Fibroblast of skin of abdomen (primary cell): ENCODE results near the gene ST6GALNAC5.

Source experiments
- DNase-seq: peaks from one replicate; pipeline ENCODE4 v3.0.0-alpha.2; 2013

The ST6GALNAC5 gene

DNA sequence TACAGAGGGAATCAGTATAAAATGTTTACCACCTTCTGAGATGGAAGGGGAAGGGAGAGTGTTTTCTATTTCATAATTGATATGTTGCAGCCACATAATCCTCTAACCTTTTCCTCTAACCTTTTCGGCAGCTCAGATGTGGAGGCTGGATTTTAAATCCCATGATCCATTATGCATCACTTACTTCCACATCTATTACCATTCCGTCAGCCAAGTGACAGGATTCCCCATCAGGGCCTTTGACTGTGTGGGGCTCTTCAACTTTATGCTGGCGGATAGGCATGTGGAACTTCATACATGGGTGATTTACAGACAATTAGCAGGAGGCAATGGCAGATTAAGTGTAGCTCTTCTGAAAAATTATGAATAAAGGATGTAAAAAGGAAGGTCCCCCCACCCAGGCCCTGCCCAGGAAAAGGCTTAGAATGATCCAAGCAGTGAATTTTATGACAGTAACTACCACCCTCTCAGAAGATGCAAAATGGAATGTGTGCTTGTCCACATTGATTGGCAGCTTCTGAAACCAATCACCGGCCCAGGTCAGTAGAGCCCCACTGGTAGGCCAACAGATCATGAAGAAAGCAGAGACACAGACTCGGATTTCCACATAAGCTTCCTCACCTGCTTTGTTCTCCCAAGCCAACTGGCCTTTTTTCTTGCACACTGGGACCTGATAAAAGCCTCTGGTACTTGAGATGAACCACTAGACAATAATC is 147.0 kb downstream of the ST6GALNAC5 start:
- DNase-seq, result peak; percentile 32

DNA sequence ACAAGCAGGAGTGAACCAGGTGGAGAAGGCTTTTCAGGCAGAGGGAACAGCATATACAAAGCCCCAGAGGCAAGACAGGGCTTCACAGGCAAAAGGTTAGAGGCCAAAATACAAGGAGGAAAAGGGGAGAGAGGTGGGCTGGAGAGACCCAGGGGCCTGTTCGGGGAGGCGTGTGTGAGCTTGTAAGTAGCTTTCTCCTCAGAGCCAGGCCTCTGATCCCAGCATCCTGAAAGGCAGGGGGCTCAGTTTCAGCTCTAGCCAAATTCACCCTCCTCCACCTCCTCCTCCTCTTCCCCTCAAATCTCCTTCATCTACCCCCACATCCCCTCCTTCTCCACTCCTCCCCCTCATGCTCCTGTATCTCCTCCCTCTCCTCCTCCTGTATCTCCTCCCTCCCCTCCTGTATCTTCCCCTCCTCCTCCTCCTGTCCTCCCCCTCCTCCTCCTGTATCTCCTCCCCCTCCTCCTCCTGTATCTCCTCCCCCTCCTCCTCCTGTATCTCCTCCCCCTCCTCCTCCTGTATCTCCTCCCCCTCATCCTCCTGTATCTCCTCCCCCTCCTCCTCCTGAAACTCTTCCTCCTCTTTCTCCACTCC is 148.6 kb downstream of the ST6GALNAC5 start:
- no peak for DNase-seq

DNA sequence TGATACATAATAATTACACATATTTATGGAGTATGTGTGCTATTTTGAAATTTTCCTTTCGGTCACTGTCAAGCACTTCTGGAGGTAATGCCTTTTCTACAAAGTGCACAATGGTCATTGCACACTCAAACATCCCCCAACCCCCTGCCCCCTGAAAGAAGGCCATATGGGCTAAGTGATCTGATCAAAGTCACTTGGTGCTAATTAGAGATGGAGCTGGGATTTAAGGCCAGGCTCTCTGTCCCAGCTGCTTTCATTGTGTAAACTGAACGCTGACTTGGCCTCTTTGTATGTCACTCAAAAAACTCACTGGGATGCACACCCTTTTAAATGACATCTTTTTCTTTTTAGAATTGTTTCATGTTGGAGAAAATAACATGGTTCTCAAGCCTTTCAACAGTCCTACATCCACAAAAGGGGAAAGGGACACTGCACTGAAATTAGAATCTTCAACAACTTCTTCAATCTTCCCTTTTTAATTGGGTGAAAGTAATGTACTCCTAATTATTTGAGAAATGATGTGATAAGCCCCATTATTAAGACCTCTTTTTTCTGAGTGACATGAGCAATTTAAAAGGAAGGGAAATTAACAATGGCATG is 149.2 kb downstream of the ST6GALNAC5 start:
- no peak for DNase-seq

DNA sequence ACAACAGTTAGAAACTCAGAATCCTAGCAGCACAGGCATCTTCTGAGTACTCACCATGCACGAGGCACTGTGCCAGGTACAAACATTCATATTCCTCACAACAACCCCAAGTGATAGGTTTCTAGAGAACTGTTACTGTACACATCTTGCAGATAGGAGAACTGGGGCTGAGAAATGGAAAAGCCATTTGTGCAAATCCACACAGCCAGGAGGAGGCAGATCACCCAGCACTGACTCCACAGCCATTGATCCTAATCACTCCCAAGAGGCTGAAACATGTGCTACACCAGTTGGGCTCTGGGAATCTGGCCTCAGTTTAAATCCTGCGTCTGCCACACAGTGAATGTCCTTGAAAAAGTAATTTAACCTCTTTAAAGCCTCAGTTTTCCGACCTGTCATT is 151.0 kb downstream of the ST6GALNAC5 start:
- DNase-seq, result no peak

DNA sequence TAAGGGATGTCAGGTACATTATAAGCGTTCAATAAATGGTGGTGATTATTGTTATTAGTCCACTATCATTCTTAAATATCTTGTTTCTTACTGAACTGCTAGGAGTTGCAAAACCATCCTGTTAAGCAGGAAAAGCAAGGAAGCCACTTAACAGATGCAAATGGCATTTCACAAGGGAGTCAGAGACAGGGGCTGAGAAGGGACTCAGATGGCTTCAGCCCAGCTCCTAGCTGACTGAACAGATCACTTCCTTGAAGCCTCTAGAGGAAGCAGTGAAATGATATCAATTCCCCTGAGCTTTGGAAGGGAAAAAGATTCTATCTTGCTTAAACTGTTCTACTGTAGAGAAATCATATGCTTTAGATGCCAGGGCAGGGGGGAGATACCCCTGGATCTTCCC is 151.5 kb downstream of the ST6GALNAC5 start:
- DNase-seq, result no peak

DNA sequence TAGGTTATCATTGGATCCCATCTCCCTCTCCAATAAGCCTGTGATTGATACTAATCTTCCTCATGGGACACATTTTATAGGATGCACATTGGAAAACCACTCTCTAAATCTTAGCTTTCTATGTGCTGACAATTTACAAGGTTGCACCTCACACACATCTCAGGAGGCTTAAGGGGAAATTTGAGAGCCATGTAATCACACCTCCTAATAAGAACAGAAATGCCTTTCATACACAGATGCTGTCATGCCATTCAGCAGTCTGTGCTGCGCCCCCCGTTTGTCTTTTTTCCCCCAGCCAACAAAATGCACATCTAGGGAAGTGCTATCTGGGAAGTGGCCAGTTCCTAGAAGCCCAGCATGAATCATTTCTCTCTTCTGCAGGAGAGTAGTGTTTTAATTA is 154.5 kb downstream of the ST6GALNAC5 start:
- no peak for DNase-seq

DNA sequence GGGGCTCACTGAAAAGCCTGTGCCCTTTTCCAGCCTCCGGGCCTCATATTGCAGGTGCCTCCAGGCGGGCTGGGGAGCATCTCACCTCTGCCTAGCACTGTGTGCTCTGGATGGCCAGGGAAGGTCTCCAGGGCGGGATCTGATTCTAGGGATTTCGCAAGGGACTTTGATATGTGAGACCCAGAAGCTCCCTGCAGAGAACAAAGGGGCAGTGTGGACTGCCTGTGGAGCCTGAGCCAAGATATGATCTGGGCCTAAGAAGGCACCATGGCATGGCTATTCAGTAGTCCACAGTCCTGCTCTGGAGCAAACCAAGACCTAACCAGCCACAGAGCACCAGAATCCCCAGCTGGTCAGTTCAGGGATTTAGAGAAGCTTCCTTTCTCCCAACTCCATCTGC is 157.2 kb downstream of the ST6GALNAC5 start:
- no peak for DNase-seq

DNA sequence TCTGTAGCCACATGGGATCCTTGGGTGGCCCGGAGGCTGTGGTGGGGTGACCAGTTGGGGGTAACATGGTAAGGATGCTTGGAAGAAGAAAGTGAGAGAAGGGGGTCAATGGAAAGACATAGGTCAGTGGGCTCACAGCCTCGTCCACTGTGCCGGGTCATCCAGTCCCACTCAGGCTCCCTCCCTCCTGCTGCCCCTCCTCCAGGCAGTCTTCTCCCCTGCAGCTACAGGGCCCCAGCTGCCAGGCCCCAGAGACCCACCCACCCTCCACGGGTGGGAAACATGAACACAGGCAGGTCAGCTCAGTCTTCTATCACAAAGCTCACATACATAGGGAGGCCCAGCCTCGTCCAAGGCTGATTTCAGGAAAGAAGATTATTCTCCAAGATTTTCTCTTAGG is 158.3 kb downstream of the ST6GALNAC5 start:
- no peak for DNase-seq

DNA sequence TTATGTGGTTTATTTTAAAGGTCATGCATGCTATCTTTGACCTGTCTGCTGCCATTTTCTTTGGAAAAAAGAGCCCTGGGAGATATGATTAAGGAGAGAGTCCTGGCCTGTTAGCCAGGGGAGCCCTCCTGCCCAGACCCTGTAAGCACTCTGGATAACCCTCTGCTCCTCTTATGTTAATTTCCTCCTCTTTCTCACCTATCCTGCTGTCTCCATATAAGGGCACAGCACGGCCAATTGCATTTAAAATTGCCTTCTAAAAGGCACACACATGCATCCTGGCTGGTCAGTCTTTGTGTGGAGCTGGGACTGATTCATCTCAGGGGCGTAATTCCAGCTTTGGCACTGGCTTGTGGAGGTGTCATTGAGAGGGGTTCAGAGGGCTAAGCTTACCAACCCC is 158.9 kb downstream of the ST6GALNAC5 start:
- no peak for DNase-seq

DNA sequence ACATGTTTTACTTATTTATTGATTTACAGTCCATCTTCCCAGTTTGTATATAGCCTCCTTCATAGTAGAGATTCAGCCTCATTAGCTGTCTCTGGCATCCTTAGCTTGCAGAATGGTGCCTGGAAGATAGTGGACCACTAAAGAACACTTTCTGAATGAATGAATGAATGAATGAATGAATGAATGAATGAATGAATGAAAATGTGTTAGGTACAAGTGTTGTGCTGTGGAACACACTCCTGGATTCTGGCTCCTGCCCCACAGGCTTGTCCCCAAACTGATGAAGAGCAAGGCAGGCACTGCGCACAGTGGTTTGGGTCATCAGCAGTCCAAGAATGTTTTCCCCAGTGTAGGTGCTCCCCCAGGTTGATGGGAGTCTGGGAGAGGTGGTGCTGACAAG is 159.4 kb downstream of the ST6GALNAC5 start:
- DNase-seq, result no peak

DNA sequence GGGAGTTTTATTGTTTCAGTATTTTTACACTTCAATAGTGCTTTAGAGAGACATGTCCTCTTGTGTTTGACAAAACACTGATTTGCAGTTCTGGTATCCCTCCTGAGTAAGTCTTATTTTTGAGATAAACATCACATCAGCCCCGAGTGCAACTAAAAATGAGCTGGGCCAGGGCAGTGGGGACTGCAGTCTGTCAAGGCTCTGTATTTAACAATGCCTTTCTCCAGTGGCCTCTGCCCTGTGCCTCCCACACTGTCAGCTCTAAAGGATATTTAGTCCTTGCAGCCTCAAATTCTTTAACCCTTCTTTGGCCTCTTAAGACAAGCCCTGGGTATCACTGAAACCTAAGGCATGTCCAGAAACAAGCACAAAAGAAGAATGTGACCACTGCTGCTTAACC is 160.6 kb downstream of the ST6GALNAC5 start:
- no peak for DNase-seq

DNA sequence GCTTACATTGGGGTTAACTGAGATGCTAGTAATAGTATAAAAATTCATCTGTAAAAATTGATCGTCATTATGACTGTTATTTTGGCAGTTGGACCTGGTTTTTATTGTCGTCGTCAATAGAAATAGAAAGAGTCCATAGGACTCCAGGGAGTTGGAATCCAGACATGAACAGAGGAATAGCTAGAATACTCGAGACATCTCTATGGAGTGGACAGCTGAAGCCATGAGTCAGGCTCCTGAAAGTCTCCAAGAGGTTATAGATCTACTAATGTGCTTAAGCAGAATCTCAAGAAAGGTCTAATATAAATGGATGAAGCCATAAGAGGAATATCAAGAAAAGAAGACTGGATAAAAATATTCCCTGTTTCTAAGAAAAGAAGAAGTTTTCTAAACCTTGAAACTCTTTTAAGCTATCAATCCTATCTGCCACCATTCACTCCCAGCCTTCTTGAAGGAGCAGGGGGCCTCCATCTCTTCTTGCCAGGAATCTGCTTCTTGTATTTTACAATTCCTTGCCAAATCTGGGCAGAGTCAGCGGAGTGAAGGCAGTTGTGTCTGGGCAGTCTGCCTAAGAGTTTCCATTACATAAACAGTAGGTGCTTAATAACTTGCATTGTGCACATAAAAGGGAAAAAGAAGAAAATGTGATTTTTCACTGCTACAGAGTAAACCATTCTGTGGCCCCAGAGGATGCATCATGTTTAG is 163.3 kb downstream of the ST6GALNAC5 start:
- no peak for DNase-seq

DNA sequence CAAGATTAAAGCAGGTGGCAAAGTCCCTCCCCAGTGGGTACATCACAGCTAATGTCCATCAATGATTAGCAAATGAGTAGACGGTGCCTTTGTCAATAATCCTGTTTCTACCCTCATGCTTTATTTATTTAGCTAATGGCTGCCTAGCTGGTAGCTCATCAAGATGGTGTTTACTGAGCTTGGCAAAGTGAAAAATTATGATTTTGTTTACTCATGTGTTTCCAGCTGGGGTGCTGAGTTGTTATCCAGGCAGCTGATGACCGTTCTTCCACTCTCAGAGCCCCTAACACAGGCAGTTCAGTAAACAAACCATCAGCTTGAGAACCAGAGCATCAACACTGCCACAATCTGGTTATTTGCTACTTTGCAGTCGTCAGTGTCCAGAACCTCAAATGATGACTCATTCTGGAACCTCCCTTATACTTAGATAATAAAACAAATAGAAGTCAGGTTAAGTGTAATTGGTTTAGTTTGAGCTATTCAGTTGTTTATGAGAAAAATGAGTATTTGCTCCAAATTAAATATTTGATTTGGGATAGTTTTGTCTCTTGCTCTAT is 163.9 kb downstream of the ST6GALNAC5 start:
- DNase-seq, result peak; percentile 36

DNA sequence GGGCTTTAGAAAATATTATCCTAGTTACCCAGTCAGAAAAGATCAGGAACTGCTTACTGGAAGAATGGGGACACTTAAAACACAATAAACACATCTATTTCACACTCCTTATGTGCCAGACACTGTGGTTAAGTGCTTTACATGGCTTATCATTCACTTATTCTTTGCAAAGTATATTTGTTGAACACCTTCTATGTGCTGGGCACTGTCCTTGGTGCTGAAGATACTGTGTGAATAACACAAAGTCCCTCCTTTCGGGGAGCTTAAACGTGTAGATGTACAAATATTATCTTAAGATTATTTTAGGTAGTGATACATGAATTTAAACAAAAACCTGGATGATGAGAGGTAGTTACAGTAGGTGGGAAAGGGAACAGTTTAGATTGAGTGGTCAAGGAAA is 169.3 kb downstream of the ST6GALNAC5 start:
- DNase-seq, result peak; percentile 57

DNA sequence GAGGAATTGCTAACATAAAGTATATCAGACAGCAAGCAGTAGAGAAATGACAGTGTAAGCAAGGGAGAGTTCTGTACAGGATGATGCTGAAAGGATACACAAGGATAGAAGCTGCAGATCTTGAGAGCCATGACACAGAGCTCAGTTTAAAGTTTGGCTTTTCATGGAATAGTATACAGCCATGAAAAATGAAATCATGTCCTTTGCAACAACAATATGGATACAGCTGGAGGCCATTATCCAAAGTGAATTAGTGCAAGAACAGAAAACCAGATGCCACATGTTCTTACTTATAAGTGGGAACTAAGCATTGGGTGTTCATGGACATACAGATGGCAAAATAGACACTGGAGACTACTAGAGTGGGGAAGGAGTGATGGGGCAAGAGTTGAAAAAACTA is 169.8 kb downstream of the ST6GALNAC5 start:
- DNase-seq, result no peak

DNA sequence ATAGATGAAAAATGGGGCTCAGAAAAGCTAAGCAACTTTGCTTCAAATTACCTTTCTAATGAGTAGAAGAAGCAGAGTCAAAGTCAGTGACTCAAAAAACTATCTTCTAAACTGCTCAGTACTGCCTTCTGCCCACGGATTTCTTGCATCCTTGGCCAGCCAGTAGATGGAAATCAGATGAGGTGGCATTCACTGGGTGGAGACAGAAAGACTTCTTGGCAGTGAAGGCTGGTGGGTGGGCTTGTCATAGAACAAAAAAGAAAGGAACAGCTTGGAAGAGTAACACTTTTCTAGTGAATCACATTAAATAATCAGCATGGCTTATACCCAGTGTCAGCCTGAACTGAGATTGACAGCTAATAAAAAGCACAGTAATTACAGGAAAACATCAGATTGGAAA is 170.7 kb downstream of the ST6GALNAC5 start:
- no peak for DNase-seq

DNA sequence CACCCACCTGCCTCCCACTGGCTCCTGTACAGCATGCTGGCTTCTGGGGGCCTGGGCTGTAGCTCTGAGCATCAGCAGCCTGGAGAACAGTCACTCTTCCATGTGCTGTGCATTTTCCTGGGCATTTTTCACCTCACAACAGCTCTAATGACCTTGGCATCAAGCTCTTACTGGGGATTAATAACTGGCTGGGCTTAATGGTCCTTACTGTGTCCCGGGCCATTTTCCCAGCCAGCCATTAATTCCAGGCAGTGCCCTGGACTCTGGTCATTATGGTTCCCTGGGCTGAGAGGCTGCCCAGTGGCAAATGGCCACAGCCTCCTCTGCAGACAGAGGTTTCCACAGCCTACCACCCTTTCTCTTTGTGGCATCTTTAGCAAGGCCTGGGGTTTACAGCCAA is 171.8 kb downstream of the ST6GALNAC5 start:
- no peak for DNase-seq

DNA sequence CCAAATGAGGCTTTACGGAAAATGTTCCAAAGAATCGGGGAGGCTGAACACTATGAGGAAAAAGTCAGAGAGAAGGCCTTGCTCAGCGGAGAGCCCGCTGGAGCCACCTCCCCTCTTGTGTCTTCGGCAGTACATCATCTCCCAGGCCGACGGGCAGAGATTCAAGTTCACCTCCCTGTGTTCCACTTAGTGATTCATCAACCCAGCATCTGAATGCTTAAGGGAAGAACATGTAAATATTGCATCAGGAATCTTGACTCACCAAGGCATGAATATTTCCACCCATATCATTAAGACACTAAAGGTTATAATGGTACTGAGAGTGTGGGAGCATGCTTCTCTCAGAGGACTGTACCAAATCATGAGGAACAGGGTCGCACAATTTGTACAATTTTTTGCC is 172.5 kb downstream of the ST6GALNAC5 start:
- peak; percentile 99 for DNase-seq

DNA sequence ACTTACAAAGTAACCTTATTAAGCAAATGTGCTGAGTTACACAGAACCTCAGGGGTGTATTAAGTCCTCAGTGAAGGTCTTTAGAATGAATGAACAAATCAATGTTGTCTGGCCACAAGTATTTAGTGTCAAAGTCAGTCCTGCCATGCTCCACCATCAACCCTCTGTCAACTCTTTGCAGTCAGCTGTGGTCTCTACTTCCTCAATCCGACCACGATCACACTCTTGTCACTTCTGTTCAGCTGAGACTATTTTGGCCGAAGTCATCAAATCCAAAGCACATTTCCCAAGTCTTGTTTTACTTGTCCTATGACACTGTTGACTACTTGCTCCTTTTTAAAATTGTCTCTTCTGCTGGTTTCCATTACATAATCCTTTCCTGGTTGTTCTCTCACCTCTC is 173.5 kb downstream of the ST6GALNAC5 start:
- no peak for DNase-seq

DNA sequence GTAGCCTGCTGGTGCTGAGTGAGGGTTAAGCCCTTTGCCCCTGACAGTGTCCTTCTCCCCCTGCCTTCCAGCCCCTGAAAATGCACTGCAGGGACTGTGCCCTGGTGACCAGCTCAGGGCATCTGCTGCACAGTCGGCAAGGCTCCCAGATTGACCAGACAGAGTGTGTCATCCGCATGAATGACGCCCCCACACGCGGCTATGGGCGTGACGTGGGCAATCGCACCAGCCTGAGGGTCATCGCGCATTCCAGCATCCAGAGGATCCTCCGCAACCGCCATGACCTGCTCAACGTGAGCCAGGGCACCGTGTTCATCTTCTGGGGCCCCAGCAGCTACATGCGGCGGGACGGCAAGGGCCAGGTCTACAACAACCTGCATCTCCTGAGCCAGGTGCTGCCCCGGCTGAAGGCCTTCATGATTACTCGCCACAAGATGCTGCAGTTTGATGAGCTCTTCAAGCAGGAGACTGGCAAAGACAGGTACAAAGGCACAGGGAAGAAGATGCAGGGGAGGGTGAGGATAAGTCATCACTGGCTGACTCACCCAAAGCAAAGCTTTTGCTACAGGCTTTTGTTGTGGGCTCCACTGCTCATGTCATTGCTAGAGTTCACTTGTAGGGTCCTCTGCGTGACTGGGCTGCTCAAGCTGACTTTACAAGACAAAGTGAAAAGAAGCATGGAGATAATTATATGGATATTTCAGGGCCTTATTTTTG is 177.0 kb downstream of the ST6GALNAC5 start:
- DNase-seq, result peak; percentile 26

DNA sequence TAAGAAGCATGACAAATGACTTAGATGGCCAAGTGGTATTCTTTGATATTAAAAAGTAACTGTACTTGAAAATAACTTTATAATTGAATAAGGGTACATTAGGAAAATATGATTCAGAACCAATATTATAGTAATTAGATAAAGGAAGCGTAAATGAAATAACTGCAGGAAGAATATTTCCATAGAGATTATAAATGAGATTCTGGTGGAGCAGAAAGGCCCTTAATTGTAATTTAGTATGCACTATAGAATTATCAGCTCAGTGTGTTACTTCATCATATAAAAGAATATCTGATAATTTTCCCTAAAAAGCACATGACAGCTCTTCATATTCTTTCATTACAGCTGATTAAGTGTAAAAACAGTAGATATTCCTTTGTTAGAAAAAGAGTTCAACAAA is 180.3 kb downstream of the ST6GALNAC5 start:
- DNase-seq, result no peak

DNA sequence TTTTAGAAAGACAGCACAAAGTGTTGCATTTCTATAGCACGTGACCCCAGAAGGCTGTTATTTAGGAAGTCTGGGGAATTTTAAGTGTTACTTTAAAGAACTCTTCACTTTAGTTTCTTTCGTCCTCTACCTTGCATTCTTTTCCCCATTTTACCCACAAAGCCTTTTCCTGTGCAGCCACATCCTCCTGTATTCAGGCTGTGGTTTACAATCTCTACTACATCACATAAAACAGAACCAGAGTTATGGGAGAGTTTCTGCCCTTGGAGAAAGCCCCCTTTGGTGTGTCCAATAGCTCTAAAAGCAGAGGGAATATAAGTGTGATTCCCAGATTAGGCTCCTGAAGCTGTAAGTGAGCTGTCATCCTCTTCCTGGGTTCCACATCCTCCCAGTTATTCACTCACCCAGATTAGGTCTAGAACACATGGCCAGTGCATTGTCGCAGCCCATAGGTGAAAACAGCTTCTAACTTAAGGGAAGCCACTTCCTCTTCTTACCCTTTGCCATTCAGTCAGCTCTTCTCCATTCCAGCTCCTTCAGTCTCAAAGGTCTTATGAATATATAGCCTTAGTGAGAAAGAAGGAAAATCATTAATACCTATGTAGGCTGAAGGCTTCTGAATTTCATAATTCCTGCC is 180.8 kb downstream of the ST6GALNAC5 start:
- DNase-seq, result no peak
